Measurements from ENCODE around the gene PITPNC1.

DNA sequence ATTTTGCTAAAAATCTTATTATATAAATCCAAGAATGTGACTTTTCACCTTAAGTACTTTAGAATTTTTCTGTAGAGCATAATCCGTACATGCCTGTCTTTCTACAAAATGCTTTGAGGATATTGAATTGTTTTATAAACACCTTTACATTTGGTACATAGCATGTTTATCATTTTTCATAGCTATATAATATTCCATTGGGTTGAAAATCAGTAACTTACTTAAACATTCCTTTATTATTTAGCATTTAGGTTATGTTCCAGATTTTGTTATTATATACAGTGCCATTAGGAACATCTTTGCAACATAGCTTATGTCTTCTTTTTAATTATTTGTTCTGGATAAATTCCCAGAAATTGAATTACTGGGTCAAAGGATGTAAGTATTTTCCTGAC is 323.6 kb downstream of the PITPNC1 start:
- TF ChIP-seq, protein P1, sequence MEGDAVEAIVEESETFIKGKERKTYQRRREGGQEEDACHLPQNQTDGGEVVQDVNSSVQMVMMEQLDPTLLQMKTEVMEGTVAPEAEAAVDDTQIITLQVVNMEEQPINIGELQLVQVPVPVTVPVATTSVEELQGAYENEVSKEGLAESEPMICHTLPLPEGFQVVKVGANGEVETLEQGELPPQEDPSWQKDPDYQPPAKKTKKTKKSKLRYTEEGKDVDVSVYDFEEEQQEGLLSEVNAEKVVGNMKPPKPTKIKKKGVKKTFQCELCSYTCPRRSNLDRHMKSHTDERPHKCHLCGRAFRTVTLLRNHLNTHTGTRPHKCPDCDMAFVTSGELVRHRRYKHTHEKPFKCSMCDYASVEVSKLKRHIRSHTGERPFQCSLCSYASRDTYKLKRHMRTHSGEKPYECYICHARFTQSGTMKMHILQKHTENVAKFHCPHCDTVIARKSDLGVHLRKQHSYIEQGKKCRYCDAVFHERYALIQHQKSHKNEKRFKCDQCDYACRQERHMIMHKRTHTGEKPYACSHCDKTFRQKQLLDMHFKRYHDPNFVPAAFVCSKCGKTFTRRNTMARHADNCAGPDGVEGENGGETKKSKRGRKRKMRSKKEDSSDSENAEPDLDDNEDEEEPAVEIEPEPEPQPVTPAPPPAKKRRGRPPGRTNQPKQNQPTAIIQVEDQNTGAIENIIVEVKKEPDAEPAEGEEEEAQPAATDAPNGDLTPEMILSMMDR (IDR thresholded peaks at IDR 0.05; ENCODE audit: insufficient read depth, low read depth, low read length), result no peak
- TF ChIP-seq EZH2 (IDR thresholded peaks at IDR 0.05; ENCODE audit: insufficient read depth, low read length), result no peak
